SK-N-SH (cell line): ENCODE results near the gene AGT. TPM values are rescaled to one million over a fixed set of nuclear protein-coding genes. Genes with fewer than 3 reads are reported as not detected.
"Not testable (repeated sequence)": the region's sequence is repeated elsewhere in the genome, so short reads cannot be mapped to it uniquely, and the experiment has no call there.

Experiments used
- CTCF ChIA-PET: fragments of 300-600, 350-600 bp; formaldehyde crosslinking; extraction: SDS; loops from one replicate; lab custom pipeline; 2021; lab: Yijun Ruan, JAX
- POLR2A ChIA-PET: fragments of 350-600 bp; sonication (Branson Sonifier 250); formaldehyde crosslinking; extraction: SDS; loops from one replicate; lab custom pipeline; 2020; ENCODE audit warnings: antibody characterized with exemption, inconsistent platforms; lab: Yijun Ruan, JAX
- DNase-seq: peaks from one replicate; pipeline ENCODE4 v3.0.0; 2012
- H2AFZ ChIP-seq: fragments of 200-600 bp; sonication (generic); 2 replicates; pipeline ENCODE4 v1.8.1; 2016; ENCODE audit warnings: antibody characterized with exemption, mild to moderate bottlenecking, low read depth
- H3F3A ChIP-seq: fragments of 200-600 bp; sonication (generic); replicated peaks from 2 replicates; pipeline ENCODE3; 2016; ENCODE audit warnings: antibody characterized with exemption, mild to moderate bottlenecking; ENCODE audit not compliant: insufficient read depth
- H3K27ac ChIP-seq, 2 experiments: fragments of 200-500 bp in 1 of 2; fragments of 200-600 bp in 1 of 2; sonication (Bioruptor generic) in 1 of 2; sonication (generic), shearing (Covaris generic) in 1 of 2; 2 replicates each; pipeline versions ENCODE4 v1.5.1 to v1.6.1; 2014 to 2016; ENCODE audit warnings: low read depth in 2 of 2, inconsistent platforms in 1 of 2, low read length in 1 of 2, mild to moderate bottlenecking in 1 of 2, mixed read lengths in 1 of 2
- H3K27me3 ChIP-seq: fragments of 200-600 bp; sonication (generic), shearing (Covaris generic); 2 replicates; pipeline ENCODE4 v1.6.1; 2016; ENCODE audit warnings: mixed run types; ENCODE audit not compliant: insufficient read depth
- H3K36me3 ChIP-seq, 2 experiments: fragments of 200-500 bp in 1 of 2; fragments of 200-600 bp in 1 of 2; sonication (Bioruptor generic) in 1 of 2; sonication (generic) in 1 of 2; replicated peaks in 1 of 2; 2 replicates each; pipeline versions ENCODE3 to v1.5.1; 2014 to 2016; ENCODE audit warnings: low read length in 1 of 2, mild to moderate bottlenecking in 1 of 2; ENCODE audit not compliant: insufficient read depth in 2 of 2, control insufficient read depth in 1 of 2
- H3K4me1 ChIP-seq, 2 experiments: fragments of 200-500 bp in 1 of 2; fragments of 200-600 bp in 1 of 2; sonication (Bioruptor generic) in 1 of 2; sonication (generic), shearing (Covaris generic) in 1 of 2; 2 replicates each; pipeline versions ENCODE4 v1.5.1 to v1.6.1; 2014 to 2016; ENCODE audit warnings: low read depth in 1 of 2, low read length in 1 of 2, mixed run types in 1 of 2; ENCODE audit not compliant: insufficient read depth in 2 of 2, control insufficient read depth in 1 of 2
- H3K4me2 ChIP-seq: fragments of 200-600 bp; sonication (generic), shearing (Covaris generic); 2 replicates; pipeline ENCODE4 v1.6.1; 2017; ENCODE audit warnings: mixed run types
- H3K4me3 ChIP-seq, 2 experiments: fragments of 200-500 bp in 1 of 2; fragments of 200-600 bp in 1 of 2; sonication (Bioruptor generic) in 1 of 2; sonication (generic), shearing (Covaris generic) in 1 of 2; 2 replicates each; pipeline versions ENCODE4 v1.5.1 to v1.8.1; 2014 to 2016; ENCODE audit warnings: low read depth in 2 of 2, inconsistent platforms in 1 of 2, low read length in 1 of 2, mild to moderate bottlenecking in 1 of 2, mixed read lengths in 1 of 2, moderate library complexity in 1 of 2
- H3K79me2 ChIP-seq: fragments of 200-600 bp; sonication (generic); 2 replicates; pipeline ENCODE4 v1.8.1; 2017; ENCODE audit warnings: mild to moderate bottlenecking; ENCODE audit not compliant: insufficient read depth
- H3K9ac ChIP-seq: fragments of 200-600 bp; sonication (generic); 2 replicates; pipeline ENCODE4 v1.6.1; 2017; ENCODE audit warnings: mixed run types
- H3K9me2 ChIP-seq: fragments of 200-600 bp; sonication (generic); 2 replicates; pipeline ENCODE4 v1.6.1; 2017; ENCODE audit warnings: mixed run types
- H3K9me3 ChIP-seq: fragments of 200-600 bp; sonication (generic); 2 replicates; pipeline ENCODE4 v1.6.1; 2017; ENCODE audit warnings: mixed run types, mild to moderate bottlenecking, moderate library complexity
- H4K20me1 ChIP-seq: fragments of 200-600 bp; sonication (generic); 2 replicates; pipeline ENCODE4 v1.6.1; 2017; ENCODE audit warnings: mild to moderate bottlenecking, mixed run types; ENCODE audit not compliant: insufficient read depth
- CHD2 ChIP-seq: fragments of 150-350 bp; IDR thresholded peaks from 2 replicates; pipeline ENCODE4 v1.6.1; 2018; ENCODE audit warnings: low read length; ENCODE audit not compliant: partially characterized antibody
- FOSL2 ChIP-seq: IDR thresholded peaks from 2 replicates; pipeline ENCODE4 v1.4.0; 2012; ENCODE audit warnings: low read depth, mild to moderate bottlenecking, moderate library complexity, borderline replicate concordance
- GABPA ChIP-seq: IDR thresholded peaks from 2 replicates; pipeline ENCODE4 v1.4.0; 2012; ENCODE audit warnings: low read depth, mild to moderate bottlenecking
- GATA2 ChIP-seq: sonication (generic); formaldehyde crosslinking; IDR thresholded peaks from 2 replicates; pipeline ENCODE4 v1.5.0; 2020; ENCODE audit warnings: mild to moderate bottlenecking, missing genetic modification reagents
- NFIC ChIP-seq: IDR thresholded peaks from 2 replicates; pipeline ENCODE4 v1.4.0; 2012; ENCODE audit warnings: borderline replicate concordance
- PBX3 ChIP-seq: IDR thresholded peaks from 2 replicates; pipeline ENCODE4; 2012
- RAD21 ChIP-seq: IDR thresholded peaks from 2 replicates; pipeline ENCODE4 v1.6.1; 2012; ENCODE audit warnings: mild to moderate bottlenecking, low read length
- RCOR1 ChIP-seq: fragments of 150-350 bp; IDR thresholded peaks from 2 replicates; pipeline ENCODE4 v1.6.1; 2017; ENCODE audit warnings: antibody characterized with exemption, low read length
- TAF1 ChIP-seq: IDR thresholded peaks from 2 replicates; pipeline ENCODE4 v1.6.1; 2012; ENCODE audit warnings: low read depth, mild to moderate bottlenecking, low read length, moderate library complexity, borderline replicate concordance
- TCF12 ChIP-seq: IDR thresholded peaks from 2 replicates; pipeline ENCODE4 v1.4.0; 2012
- TEAD4 ChIP-seq: IDR thresholded peaks from 2 replicates; pipeline ENCODE4 v1.4.0; 2012; ENCODE audit warnings: mild to moderate bottlenecking, borderline replicate concordance; ENCODE audit not compliant: insufficient read depth
- WGBS: methylation state at CpG from one replicate; pipeline ENCODE4 v1.1.6; 2017; ENCODE audit warnings: low lambda C conversion rate; 5-methylcytosine and 5-hydroxymethylcytosine counted together
- polyA plus RNA-seq, 3 experiments: library from polyadenylated mRNA; depleted of rRNA; stranded (reverse); fragments of >200 nt; gene quantifications; 2 replicates each; pipeline ENCODE4 v1.2.3, GENCODE V29; 2012

AGT gene
- polyA plus RNA-seq, 1 of the 3 experiments (the other 2 are of a cell fraction), result 0.39 TPM

- no peaks in the 10 kb centered on the region for H3K9me3 ChIP-seq
- peaks cover 37 to 80% of the 10 kb centered on the region in 2 experiments for H3K36me3 ChIP-seq
- H3K9ac ChIP-seq, result no peak overlapping the region
- no peak overlapping the region for H3K4me3 ChIP-seq
- H3K4me2 ChIP-seq, result no peak overlapping the region
- no peak for DNase-seq
- ChIA-PET POLR2A (no interaction called here), CTCF (no interaction called here)
- no peak overlapping the region for H3K27ac ChIP-seq
- H3K4me1 ChIP-seq, result no peaks in the 10 kb centered on the region
- no peaks in the 10 kb centered on the region; the same call in 1 of the 2 replicates for H3K79me2 ChIP-seq
- WGBS, result 94% methylated on average over 4 of the region's 4 CpGs
- no peaks in the 10 kb centered on the region for H3K9me2 ChIP-seq
- no peak overlapping the region for H2AFZ ChIP-seq
- no peaks in the 10 kb centered on the region for H4K20me1 ChIP-seq
- H3F3A ChIP-seq, result no peaks in the 10 kb centered on the region
- no peaks in the 10 kb centered on the region for H3K27me3 ChIP-seq
- no peak for TF ChIP-seq GATA2 (CRISPR knock-in tag)
- TF ChIP-seq RAD21, result no peak
- no peak for TF ChIP-seq FOSL2
These were observed 51.9 kb downstream of the AGT start for GRCh38 chr1:230661976-230662375.

- Histone ChIP-seq H3K79me2 (peaks cover 31% of the 10 kb centered on the region; the same call in 1 of the 2 replicates), H3K36me3 (peaks cover 20 to 51% of the 10 kb centered on the region in 2 experiments), H3K9me3 (no peaks in the 10 kb centered on the region)
These were observed 55.2 kb downstream of the AGT start for GRCh38 chr1:230658691-230659090.

GRCh38 chr1:230658103-230658502, 55.8 kb downstream of the AGT start:
- peaks cover 37% of the 10 kb centered on the region for H3K79me2 ChIP-seq
- H3K4me3 ChIP-seq, H3K4me2 ChIP-seq, H3K9ac ChIP-seq, H3K9me2 ChIP-seq, H3K27ac ChIP-seq, H3F3A ChIP-seq, POLR2A ChIA-PET, H3K4me1 ChIP-seq, H3K27me3 ChIP-seq, H3K9me3 ChIP-seq, H4K20me1 ChIP-seq, DNase-seq, H2AFZ ChIP-seq: not testable (repeated sequence)
- CTCF ChIA-PET, result interaction anchor here (0.7 to 1.4 kb wide), 3 partner anchors 15 to 28 kb away, joined by 3 to 4 read pairs (median 3); partner anchors contain the start of gene COG2
- no CpG with 5 or more reads among the region's 1 CpG for WGBS
- H3K36me3 ChIP-seq, result peaks cover 15 to 45% of the 10 kb centered on the region in 2 experiments

More at GRCh38 chr1:230658691-230659090, 55.2 kb downstream of the AGT start:
- Histone ChIP-seq H4K20me1 (no peaks in the 10 kb centered on the region), H3K9me2 (no peaks in the 10 kb centered on the region), H2AFZ (no peak overlapping the region), H3K4me1 (no peaks in the 10 kb centered on the region), H3K4me2 (no peak overlapping the region), H3K27me3 (no peaks in the 10 kb centered on the region), H3K4me3 (no peak overlapping the region), H3K27ac (no peak overlapping the region), H3F3A (no peaks in the 10 kb centered on the region), H3K9ac (no peak overlapping the region)
- CTCF ChIA-PET, result interaction anchor here (0.7 kb wide), 1 partner anchor 16 kb away, joined by 3 read pairs; no protein-coding TSS in a partner anchor
- POLR2A ChIA-PET, result no interaction called here
- TF ChIP-seq PBX3 (no peak), TEAD4 (no peak), CHD2 (no peak), RCOR1 (no peak), TAF1 (no peak), GABPA (no peak), NFIC (no peak), TCF12 (no peak)
- DNase-seq, result no peak
- WGBS, result 100% methylated on average over 2 of the region's 2 CpGs

GRCh38 chr1:230656719-230657118, 57.2 kb downstream of the AGT start:
- POLR2A ChIA-PET, H3K4me2 ChIP-seq, H4K20me1 ChIP-seq, H3K9me2 ChIP-seq, H3K9ac ChIP-seq, H3K4me1 ChIP-seq, H3K4me3 ChIP-seq, H3K27me3 ChIP-seq, H3K27ac ChIP-seq, H3F3A ChIP-seq, H2AFZ ChIP-seq, H3K9me3 ChIP-seq, DNase-seq: not testable (repeated sequence)
- Histone ChIP-seq H3K36me3 (peaks cover 15 to 31% of the 10 kb centered on the region in 2 experiments), H3K79me2 (peaks cover 51% of the 10 kb centered on the region)
- 95% methylated on average over 1 of the region's 1 CpG for WGBS
- CTCF ChIA-PET, result interaction anchor here (1.4 kb wide), 1 partner anchor 15 kb away, joined by 4 read pairs; the partner anchor contains the start of gene COG2
